HG02884 (cell line): ENCODE measurements around the gene SNTG2.

Experiments
- ATAC-seq: cut with Tn5 transposase; IDR thresholded peaks from one replicate; pipeline ENCODE4 v1.9.1; 2021; ENCODE audit warnings: mild to moderate bottlenecking, moderate library complexity; ENCODE audit not compliant: unreplicated experiment

The SNTG2 gene

GRCh38 chr2:1306014-1306686, 355.5 kb downstream of the SNTG2 start:
- ATAC-seq: no peak

DNA sequence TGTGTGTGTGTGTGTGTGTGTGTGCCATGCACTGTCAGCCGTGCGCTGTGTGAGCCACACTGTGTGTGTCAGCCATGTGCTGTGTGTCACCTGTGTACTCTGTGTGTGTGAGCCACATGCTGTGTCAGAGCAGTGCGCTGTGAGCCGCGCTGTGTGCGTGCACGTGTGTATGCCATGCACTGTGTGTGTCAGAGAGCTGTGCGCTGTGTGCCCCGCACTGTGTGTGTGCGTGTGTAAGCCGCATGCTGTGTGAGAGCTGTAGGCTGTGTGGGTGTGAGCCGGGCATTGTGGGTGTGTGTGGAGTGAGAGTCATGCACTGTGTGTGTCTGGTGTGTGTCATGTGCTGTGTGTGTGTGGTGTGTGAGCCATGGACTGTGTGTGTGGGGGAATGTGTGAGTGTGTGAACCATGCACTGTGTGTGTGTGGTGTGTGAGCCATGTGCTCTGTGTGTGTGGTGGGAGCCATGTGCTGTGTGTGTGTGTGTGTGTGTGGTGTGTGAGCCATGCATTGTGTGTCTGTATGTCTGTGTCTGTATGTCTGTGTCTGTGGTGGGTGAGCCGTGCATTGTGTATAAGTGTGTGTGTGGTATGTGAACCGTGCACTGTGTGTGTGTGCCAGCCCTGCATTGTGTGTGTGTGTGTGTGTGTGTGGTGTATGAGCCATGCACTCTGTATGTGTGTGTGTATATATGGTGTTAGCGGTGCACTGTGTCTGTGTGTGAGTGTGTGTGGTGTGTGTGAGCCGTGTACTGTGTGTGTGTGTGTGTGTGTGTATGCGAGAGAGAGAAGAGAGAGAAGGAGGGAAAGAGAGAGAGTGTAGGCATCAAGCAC, 356.3 kb downstream of the SNTG2 start:
- no peak for ATAC-seq

GRCh38 chr2:1307670-1308069, 357.0 kb downstream of the SNTG2 start:
- no peak for ATAC-seq

- ATAC-seq: no peak
Observed at GRCh38 chr2:1308678-1309077, 358.0 kb downstream of the SNTG2 start.

DNA sequence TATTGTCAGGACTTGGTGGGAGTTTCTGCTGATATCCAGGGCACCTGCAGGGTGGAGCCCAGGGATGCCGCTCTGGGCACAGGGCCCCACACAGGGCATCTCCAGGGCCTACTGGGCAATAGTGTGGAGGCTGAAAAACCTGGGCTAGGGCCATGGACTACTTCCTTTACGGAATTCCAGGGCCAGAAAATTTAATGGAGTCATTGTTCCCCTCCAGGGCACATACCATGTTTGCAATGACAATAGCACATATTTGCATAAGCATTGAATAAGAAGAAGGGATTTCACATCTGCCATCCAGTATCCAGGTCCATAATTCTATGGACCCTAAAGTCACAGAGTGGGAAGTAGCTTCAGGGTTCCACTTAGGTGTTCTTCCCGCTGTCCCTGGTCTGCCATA, 358.9 kb downstream of the SNTG2 start:
- no peak for ATAC-seq

GRCh38 chr2:1310202-1310601, 359.6 kb downstream of the SNTG2 start:
- ATAC-seq: no peak

GRCh38 chr2:1310866-1311265, 360.2 kb downstream of the SNTG2 start:
- ATAC-seq: no peak

DNA sequence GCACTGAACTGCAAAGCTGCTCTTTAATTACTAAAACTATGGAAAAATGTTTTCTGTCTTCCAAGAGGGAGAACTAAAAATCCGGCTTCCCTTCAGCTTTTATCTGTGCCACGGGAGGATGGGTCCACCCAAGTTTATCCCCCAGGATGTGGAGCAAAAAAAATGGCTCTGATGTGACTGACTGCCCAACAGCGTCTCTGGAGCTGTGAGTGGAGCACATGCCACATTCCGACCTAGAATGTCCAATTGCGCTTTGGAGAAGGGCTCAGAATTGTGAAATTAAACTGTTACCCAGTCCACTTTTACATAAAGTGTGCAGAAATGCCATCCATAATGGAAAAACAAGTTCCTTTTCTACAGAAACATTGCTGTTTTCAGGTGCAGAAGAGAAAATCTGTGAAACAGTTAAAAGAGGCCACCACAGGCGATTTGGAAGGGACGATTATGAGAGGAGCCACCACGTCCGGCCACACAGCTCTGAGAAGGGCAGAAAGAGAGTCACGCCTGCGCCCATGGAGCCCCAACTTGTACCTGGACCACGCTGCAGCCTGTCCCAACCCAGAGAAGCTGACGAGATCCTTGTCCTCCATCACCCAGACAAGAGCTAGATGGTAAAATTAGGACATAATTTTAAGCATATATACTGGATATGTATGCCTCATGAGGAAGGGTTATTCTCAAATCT, 362.7 kb downstream of the SNTG2 start:
- ATAC-seq: no peak

DNA sequence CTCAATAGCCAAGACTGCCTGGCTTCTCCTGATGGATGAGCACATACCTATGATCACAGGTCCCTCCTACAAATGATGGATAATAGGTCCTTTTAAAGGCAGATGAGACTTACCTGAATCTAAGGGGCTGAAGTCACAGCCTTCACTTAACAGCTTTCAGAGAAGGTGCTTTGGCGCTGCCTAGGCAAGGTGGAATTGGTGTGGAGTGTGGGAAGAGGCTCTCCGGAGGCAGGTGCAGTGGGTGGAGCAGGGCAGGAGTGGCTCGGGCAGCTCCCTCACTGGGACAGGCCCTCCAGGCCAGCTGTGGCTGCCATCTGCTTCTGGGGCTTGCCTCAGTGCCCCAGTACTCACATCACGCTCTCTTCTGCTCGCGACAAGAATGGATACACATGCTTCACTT, 363.6 kb downstream of the SNTG2 start:
- ATAC-seq: no peak

GRCh38 chr2:1318366-1319009, 367.8 kb downstream of the SNTG2 start:
- no peak for ATAC-seq

GRCh38 chr2:1319393-1319792, 368.7 kb downstream of the SNTG2 start:
- no peak for ATAC-seq

GRCh38 chr2:1321321-1321720, 370.7 kb downstream of the SNTG2 start:
- no peak for ATAC-seq

- ATAC-seq: no peak
Observed at GRCh38 chr2:1324884-1325283, 374.2 kb downstream of the SNTG2 start.

GRCh38 chr2:1328684-1329083, 378.0 kb downstream of the SNTG2 start:
- ATAC-seq: no peak

DNA sequence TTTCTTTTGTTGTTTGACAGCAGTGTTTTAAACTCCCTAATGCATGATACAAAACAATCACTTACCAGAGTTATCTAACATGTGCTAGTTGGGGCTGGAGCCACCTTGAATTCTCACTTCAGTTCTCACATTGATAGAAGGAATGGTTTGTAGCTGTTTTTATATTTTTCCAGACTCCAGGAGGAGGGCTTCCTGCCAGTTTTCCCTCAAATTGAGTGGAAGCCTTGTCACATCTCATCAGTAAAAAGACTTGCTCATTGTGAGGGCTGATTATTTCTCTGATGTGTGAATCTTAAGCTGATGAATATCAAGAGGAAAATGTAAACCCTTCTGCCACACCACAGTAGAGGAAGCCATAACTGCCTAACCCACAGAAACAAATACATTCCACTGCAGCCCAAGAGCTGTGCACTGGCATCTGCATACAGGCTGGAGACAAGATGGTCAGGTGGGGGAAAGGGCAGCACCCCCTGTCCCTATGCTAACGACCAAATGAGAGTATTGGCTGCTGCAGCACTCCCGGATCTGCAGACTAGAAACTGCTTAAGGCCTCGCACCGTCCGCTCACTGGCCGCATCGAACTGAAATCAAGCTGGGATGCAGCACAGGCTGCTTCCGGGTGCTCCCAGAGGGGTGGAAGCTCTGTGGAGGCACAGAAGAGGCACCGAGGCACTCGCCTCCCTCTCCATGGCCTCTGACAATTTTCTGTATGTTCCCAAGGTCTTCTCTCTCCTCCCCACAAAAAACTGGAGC, 388.9 kb downstream of the SNTG2 start:
- ATAC-seq: no peak

GRCh38 chr2:1340141-1340512, 389.5 kb downstream of the SNTG2 start:
- no peak for ATAC-seq

DNA sequence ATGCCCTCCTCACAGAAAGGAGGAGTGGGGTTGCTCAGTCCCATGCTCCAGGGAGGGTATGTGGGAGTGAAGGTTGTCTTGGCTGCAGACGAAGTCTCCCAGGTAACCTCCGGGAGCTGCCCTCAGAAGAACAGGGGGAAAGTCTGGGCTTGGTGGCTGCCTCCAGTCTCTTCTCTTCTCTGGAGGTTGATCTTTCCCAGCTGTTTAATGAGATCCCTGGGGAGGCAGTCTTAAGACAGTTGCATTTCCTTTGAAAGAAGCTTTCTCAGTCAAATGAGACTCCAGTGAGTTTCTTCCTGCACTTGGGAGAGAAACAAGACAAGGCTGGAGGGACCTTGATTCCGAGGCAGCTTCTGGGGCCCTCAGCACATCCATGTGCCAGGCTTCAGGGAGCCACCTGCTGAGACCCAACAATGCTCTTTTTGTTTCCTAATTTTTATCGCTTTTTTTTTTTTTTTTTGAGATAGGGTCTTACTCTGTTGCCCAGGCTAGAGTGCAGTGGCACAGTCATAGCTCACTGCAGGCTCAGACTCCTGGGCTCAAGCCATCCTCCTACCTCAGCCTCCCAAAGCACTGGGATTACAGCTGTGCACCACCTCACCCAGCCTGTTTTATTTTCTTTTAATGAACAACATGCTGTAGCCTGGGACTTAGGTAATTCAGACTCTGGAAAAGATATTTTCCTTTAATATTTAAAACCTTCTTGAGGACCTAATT, 390.9 kb downstream of the SNTG2 start:
- ATAC-seq: no peak

DNA sequence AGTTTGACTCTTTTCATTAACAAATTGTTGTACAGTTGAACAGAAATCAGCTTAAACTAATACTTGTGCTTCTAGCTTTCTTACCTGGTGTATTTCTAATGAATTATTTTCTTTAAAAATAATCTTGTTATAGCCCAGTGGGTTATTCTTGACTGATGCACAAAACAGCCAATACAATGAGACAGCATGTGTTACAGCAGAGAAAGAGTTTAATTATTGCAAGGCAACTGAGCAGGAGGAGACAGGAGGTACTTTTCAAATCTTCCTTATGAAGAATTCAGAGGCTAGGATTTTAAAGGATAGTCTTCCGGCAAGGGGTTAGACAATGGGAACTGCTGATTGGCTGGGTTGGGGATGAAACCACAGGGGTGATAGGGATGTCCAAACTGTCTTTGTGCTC, 398.1 kb downstream of the SNTG2 start:
- ATAC-seq: no peak

GRCh38 chr2:1350111-1350510, 399.5 kb downstream of the SNTG2 start:
- ATAC-seq: no peak

GRCh38 chr2:1353124-1353523, 402.5 kb downstream of the SNTG2 start:
- ATAC-seq: no peak
